ENCODE measurements around the gene TBXAS1.

TBXAS1 gene

DNA sequence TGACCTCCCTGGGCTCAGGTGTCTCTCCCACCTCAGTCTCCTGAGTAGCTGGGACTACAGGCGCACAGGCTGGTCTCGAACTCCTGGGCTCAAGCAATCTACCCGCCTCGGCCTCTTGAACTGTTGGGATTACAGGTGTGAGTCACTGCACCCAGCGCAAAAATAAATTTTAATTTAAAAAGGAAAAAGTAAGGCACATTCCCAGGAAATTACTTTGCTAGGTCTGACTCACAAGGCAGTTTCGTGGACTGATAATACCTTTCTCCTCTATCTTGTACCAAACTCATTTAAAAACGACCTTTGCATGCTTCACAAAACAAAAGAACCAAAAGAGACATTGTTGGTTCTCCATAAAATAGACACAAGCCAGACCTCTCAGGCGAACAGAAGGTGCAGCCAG is 204.0 kb downstream of the TBXAS1 start:
- H3K79me2 ChIP-seq (ENCODE audit: insufficient read depth, low read length), result no peaks in the 10 kb centered on the region
- H3K36me3 ChIP-seq (ENCODE audit: insufficient read depth, low read length), result peaks cover 39% of the 10 kb centered on the region; the same call in 1 of the 2 replicates
- no peaks in the 10 kb centered on the region for H3K9me2 ChIP-seq (replicated peaks; ENCODE audit: low read depth, low read length)
- H4K20me1 ChIP-seq (ENCODE audit: insufficient read depth, low read length, poor library complexity, severe bottlenecking), result no peaks in the 10 kb centered on the region
- no peak overlapping the region for H3K4me2 ChIP-seq (ENCODE audit: low read depth, low read length, poor library complexity, severe bottlenecking)
- H3K9ac ChIP-seq (ENCODE audit: low read depth, low read length, poor library complexity, severe bottlenecking), result no peak overlapping the region
- peaks cover 14% of the 10 kb centered on the region for H3K4me1 ChIP-seq (ENCODE audit: insufficient read depth, low read length, poor library complexity, severe bottlenecking)
- TF ChIP-seq, protein P1, sequence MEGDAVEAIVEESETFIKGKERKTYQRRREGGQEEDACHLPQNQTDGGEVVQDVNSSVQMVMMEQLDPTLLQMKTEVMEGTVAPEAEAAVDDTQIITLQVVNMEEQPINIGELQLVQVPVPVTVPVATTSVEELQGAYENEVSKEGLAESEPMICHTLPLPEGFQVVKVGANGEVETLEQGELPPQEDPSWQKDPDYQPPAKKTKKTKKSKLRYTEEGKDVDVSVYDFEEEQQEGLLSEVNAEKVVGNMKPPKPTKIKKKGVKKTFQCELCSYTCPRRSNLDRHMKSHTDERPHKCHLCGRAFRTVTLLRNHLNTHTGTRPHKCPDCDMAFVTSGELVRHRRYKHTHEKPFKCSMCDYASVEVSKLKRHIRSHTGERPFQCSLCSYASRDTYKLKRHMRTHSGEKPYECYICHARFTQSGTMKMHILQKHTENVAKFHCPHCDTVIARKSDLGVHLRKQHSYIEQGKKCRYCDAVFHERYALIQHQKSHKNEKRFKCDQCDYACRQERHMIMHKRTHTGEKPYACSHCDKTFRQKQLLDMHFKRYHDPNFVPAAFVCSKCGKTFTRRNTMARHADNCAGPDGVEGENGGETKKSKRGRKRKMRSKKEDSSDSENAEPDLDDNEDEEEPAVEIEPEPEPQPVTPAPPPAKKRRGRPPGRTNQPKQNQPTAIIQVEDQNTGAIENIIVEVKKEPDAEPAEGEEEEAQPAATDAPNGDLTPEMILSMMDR (conservative IDR thresholded peaks at IDR 0.05; ENCODE audit: low read length), result no peak
- no peak for TF ChIP-seq EZH2phosphoT487 (IDR thresholded peaks at IDR 0.05; ENCODE audit: borderline replicate concordance)
- no peaks in the 10 kb centered on the region for H3K9me3 ChIP-seq (ENCODE audit: insufficient read depth, low read depth, low read length)
- H3F3A ChIP-seq (ENCODE audit: low read depth), result no peaks in the 10 kb centered on the region
- no peak overlapping the region for H2AFZ ChIP-seq (ENCODE audit: low read length)
- no peak overlapping the region for H3K4me3 ChIP-seq (ENCODE audit: low read length, poor library complexity, severe bottlenecking)
- no peaks in the 10 kb centered on the region for H3K27me3 ChIP-seq (ENCODE audit: insufficient read depth, low read length, poor library complexity, severe bottlenecking)

DNA sequence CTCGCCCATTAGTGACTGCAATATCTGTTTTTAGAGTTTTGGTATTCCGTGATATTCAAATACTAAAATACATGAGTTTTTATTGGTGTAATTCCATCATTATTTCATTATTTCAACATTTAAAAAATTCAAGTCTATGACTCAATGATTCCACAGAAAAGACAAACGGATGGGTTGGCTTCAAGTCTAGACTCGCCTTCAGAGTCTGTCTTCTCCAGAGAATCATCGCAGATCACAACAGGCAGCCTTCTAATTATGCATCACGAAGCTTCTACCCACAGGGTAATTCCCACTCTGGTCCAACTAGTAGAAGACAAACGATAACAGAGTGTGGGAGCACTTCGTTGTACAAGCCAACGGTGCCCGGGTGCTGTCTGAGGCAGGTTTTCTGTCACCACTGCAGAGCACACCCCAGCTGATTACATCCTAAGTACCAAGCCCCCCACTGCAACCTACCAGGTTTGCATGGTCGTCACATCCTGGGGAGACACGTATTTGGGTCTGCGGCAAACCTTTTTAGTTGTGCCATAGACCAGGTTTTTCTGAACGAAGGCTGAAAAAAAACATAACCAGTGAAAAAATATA is 204.8 kb downstream of the TBXAS1 start:
- no peaks in the 10 kb centered on the region for H3K27me3 ChIP-seq (ENCODE audit: insufficient read depth, low read length, poor library complexity, severe bottlenecking)
- no peaks in the 10 kb centered on the region for H3F3A ChIP-seq (ENCODE audit: low read depth)
- TF ChIP-seq, protein P1 (conservative IDR thresholded peaks at IDR 0.05; ENCODE audit: low read length), result no peak
- TF ChIP-seq EZH2phosphoT487 (IDR thresholded peaks at IDR 0.05; ENCODE audit: borderline replicate concordance), result no peak
- no peak overlapping the region for H2AFZ ChIP-seq (ENCODE audit: low read length)
- peaks cover 34% of the 10 kb centered on the region; the same call in 1 of the 2 replicates for H3K36me3 ChIP-seq (ENCODE audit: insufficient read depth, low read length)
- no peaks in the 10 kb centered on the region for H4K20me1 ChIP-seq (ENCODE audit: insufficient read depth, low read length, poor library complexity, severe bottlenecking)
- H3K9ac ChIP-seq (ENCODE audit: low read depth, low read length, poor library complexity, severe bottlenecking), result no peak overlapping the region
- peaks cover 14% of the 10 kb centered on the region for H3K4me1 ChIP-seq (ENCODE audit: insufficient read depth, low read length, poor library complexity, severe bottlenecking)
- no peaks in the 10 kb centered on the region for H3K79me2 ChIP-seq (ENCODE audit: insufficient read depth, low read length)
- H3K9me2 ChIP-seq (replicated peaks; ENCODE audit: low read depth, low read length), result no peaks in the 10 kb centered on the region
- H3K4me2 ChIP-seq (ENCODE audit: low read depth, low read length, poor library complexity, severe bottlenecking), result no peak overlapping the region
- no peaks in the 10 kb centered on the region for H3K9me3 ChIP-seq (ENCODE audit: insufficient read depth, low read depth, low read length)
- H3K4me3 ChIP-seq (ENCODE audit: low read length, poor library complexity, severe bottlenecking), result no peak overlapping the region

DNA sequence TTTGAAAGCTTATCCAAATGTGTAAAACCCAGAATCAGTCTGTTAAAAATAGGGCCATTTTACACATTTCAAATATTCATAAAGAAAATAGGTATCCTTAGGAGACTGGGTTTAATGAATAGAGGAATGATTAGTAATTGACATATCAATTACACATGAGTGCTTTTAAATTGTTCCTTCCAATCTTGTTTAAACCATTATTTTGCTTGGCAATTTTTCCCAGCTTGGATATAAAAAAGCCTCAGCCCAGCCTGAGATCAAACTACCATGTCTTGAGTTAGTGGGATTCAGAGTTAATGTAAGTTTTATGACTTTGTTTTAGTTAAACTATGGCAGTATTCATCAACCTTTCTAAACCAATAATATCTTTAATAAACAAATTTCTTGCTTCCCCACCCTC is 205.4 kb downstream of the TBXAS1 start:
- peaks cover 10% of the 10 kb centered on the region for H3K4me1 ChIP-seq (ENCODE audit: insufficient read depth, low read length, poor library complexity, severe bottlenecking)
- no peaks in the 10 kb centered on the region for H4K20me1 ChIP-seq (ENCODE audit: insufficient read depth, low read length, poor library complexity, severe bottlenecking)
- H2AFZ ChIP-seq (ENCODE audit: low read length), result no peak overlapping the region
- peaks cover 38% of the 10 kb centered on the region; the same call in 1 of the 2 replicates for H3K36me3 ChIP-seq (ENCODE audit: insufficient read depth, low read length)
- H3K9me2 ChIP-seq (replicated peaks; ENCODE audit: low read depth, low read length), result no peaks in the 10 kb centered on the region
- H3K4me2 ChIP-seq (ENCODE audit: low read depth, low read length, poor library complexity, severe bottlenecking), result no peak overlapping the region
- H3K9ac ChIP-seq (ENCODE audit: low read depth, low read length, poor library complexity, severe bottlenecking), result no peak overlapping the region
- no peaks in the 10 kb centered on the region for H3F3A ChIP-seq (ENCODE audit: low read depth)
- H3K27me3 ChIP-seq (ENCODE audit: insufficient read depth, low read length, poor library complexity, severe bottlenecking), result no peaks in the 10 kb centered on the region
- no peak overlapping the region for H3K4me3 ChIP-seq (ENCODE audit: low read length, poor library complexity, severe bottlenecking)
- H3K79me2 ChIP-seq (ENCODE audit: insufficient read depth, low read length), result no peaks in the 10 kb centered on the region
- no peak for TF ChIP-seq EZH2phosphoT487 (IDR thresholded peaks at IDR 0.05; ENCODE audit: borderline replicate concordance)
- TF ChIP-seq, protein P1 (conservative IDR thresholded peaks at IDR 0.05; ENCODE audit: low read length), result no peak
- H3K9me3 ChIP-seq (ENCODE audit: insufficient read depth, low read depth, low read length), result no peaks in the 10 kb centered on the region

Data from Loucy (cell line).